Measurements from ENCODE around the gene CGB8. TPM values are rescaled to one million over a fixed set of nuclear protein-coding genes. Genes with fewer than 3 reads are reported as not detected.

Gene CGB8
- total and polyA plus RNA-seq, 2 of the 4 experiments (the other 2 are of a cell fraction) = 0.48 TPM; not detected in 1

DNA sequence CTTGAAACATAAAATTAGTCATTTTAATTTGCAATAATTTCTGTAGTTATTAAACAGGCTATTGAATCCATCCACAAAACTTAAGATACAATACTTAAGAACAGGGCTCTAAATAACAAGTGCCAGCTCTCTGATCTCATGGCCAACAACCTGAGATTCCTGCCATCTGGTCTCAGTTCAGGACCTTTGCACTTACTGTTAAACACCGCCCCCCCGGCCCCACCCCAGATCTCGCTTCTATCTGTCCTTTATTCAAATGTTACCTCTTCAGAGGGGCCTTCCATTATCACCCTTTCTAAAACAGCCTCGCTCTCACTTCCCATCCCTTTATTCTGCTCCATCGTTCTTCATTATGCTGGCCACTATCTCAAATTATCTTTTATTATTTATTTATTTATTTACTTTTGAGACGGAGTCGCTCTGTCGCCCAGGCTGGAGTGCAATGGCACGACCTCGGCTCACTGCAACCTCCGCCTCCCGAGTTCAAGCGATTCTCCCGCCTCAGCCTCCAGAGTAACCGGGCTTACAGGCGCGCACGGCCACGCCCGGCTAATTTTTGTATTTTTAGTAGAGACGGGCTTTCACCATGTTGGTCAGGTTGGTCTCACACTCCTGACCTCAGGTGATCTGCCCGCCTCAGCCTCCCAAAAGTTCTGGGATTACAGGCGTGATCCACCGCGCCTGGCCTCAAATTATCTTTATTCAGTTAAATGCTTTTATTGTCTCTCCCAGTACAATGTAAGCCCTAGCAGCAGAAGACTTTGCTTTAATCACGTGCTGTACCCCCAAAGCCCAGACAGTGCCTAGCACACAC is 35.5 kb upstream of the CGB8 start:
- BruUV-seq (replicated peaks) = no TSS peak
- peak overlapping the region; percentile 95 for H4K91ac ChIP-seq (ENCODE audit: insufficient read depth, low read depth, low read length)
- peak overlapping the region; percentile 95 for H3K14ac ChIP-seq (replicated peaks; ENCODE audit: low read depth, low read length)
- peak overlapping the region; percentile 64; the same call in 1 of the 2 replicates for H3K23ac ChIP-seq (ENCODE audit: low read depth, low read length)
- peak overlapping the region; percentile 67 for H2AK5ac ChIP-seq (ENCODE audit: low read depth, low read length)
- H2BK15ac ChIP-seq (ENCODE audit: low read depth, low read length) = 0 out of 3 replicates have a peak overlapping the region, but pooled peaks have one; percentile 1
- ATAC-seq (ENCODE audit: low read depth) (no peak), DNase-seq (no peak)
- H3K4ac ChIP-seq (ENCODE audit: low read depth, low read length) = peak overlapping the region; percentile 93
- WGBS, 2 experiments (ENCODE audit: extremely low coverage in 2 of 2, insufficient read length in 1 of 2) = 71 to 100% methylated on average over 1 to 16 of the region's 26 CpGs
- H2BK5ac ChIP-seq (ENCODE audit: low read depth, low read length, poor library complexity, severe bottlenecking) = peak overlapping the region; percentile 79
- H3K79me1 ChIP-seq (ENCODE audit: low read depth in 1 of 2, low read length in 2 of 2) = peaks cover 0 to 26% of the 10 kb centered on the region in 2 experiments; a peak in 2 of 4 replicates
- H3K27ac ChIP-seq (ENCODE audit: insufficient read depth, low read length) = peak overlapping the region; percentile 66
- intact Hi-C loops (cut with micrococcal nuclease) = no loop called here
- peak overlapping the region; percentile 69 for H3K4me3 ChIP-seq (ENCODE audit: insufficient read depth, low read depth, low read length)
- no peak overlapping the region for H2BK20ac ChIP-seq (ENCODE audit: low read depth, low read length)
- peak overlapping the region; percentile 51 for H3K56ac ChIP-seq (ENCODE audit: extremely low read depth, insufficient read depth, low read length)
- no peaks in the 10 kb centered on the region for H3K9me3 ChIP-seq (ENCODE audit: control insufficient read depth, insufficient read depth, low read length)
- H3K18ac ChIP-seq (ENCODE audit: low read depth, low read length) = peak overlapping the region; percentile 77
- peaks cover 15% of the 10 kb centered on the region for H3K36me3 ChIP-seq (ENCODE audit: control insufficient read depth, insufficient read depth, low read length)
- H2AFZ ChIP-seq (replicated peaks; ENCODE audit: low read length, poor library complexity) = peak overlapping the region; percentile 88
- H3K4me2 ChIP-seq (ENCODE audit: low read depth, low read length) = peak overlapping the region; percentile 83
- peak overlapping the region; percentile 92 for H2AK9ac ChIP-seq (replicated peaks; ENCODE audit: low read depth, low read length, poor library complexity)
- 0 out of 2 replicates have a peak, but pooled peaks cover 2% of the 10 kb centered on the region for H3K9me1 ChIP-seq (ENCODE audit: insufficient read depth, low read length)
- H2BK120ac ChIP-seq (ENCODE audit: low read depth, low read length) = peak overlapping the region; percentile 39; the same call in 1 of the 2 replicates
- dilution Hi-C loops (cut with HindIII; ENCODE audit: low sequenced_read_pairs, unreplicated experiment) = no loop called here
- ChIA-PET CTCF (no interaction called here), POLR2A (ENCODE audit: unreplicated experiment) (interaction anchor here (0.6 kb wide), 1 partner anchor 48 kb away, joined by 4 read pairs; no protein-coding TSS in a partner anchor)
- H3K9ac ChIP-seq (ENCODE audit: low read depth, low read length) = peak overlapping the region; percentile 79
- peak overlapping the region; percentile 82 to 99 for H4K8ac ChIP-seq (ENCODE audit: low read depth in 2 of 2, low read length in 2 of 2)
- in situ Hi-C loops (cut with MboI; ENCODE audit: low sequenced_read_pairs) = no loop called here
- H4K5ac ChIP-seq (ENCODE audit: low read depth, low read length) = peak overlapping the region; percentile 95
- peaks cover 6% of the 10 kb centered on the region for H3K4me1 ChIP-seq (ENCODE audit: control insufficient read depth, insufficient read depth, low read length)
- H3K27me3 ChIP-seq (ENCODE audit: control insufficient read depth, insufficient read depth, low read length) = no peaks in the 10 kb centered on the region
- H4K20me1 ChIP-seq (ENCODE audit: insufficient read depth, low read length) = peaks cover 36% of the 10 kb centered on the region
- no peak for TF ChIP-seq CEBPB (IDR thresholded peaks at IDR 0.05; ENCODE audit: low read depth, low read length)
- no peak for TF ChIP-seq POLR2A (IDR thresholded peaks at IDR 0.05; ENCODE audit: low read depth, low read length)
- no peak for TF ChIP-seq MXI1 (IDR thresholded peaks at IDR 0.05; ENCODE audit: borderline replicate concordance, low read depth, low read length)
- no peak for TF ChIP-seq RCOR1 (IDR thresholded peaks at IDR 0.05; ENCODE audit: insufficient replicate concordance, low read length)
- no peak for TF ChIP-seq ELK1 (IDR thresholded peaks at IDR 0.05; ENCODE audit: borderline replicate concordance, low read depth, low read length)
- TF ChIP-seq RFX5 (IDR thresholded peaks at IDR 0.05; ENCODE audit: low read depth, low read length) = no peak
- TF ChIP-seq MAFK (IDR thresholded peaks at IDR 0.05; ENCODE audit: low read depth, low read length) = no peak
- TF ChIP-seq CTCF (conservative IDR thresholded peaks at IDR 0.05; ENCODE audit: low read depth, low read length) = no peak
- no peak for TF ChIP-seq NFE2L2 (IDR thresholded peaks at IDR 0.05; ENCODE audit: low read depth, low read length)
- no peak for TF ChIP-seq MAZ (IDR thresholded peaks at IDR 0.05; ENCODE audit: borderline replicate concordance, low read depth, low read length)
- TF ChIP-seq BHLHE40 (IDR thresholded peaks at IDR 0.05; ENCODE audit: low read depth, low read length) = no peak
- TF ChIP-seq USF2 (IDR thresholded peaks at IDR 0.05; ENCODE audit: low read depth, low read length) = no peak
- no peak for TF ChIP-seq FOS (IDR thresholded peaks at IDR 0.05; ENCODE audit: low read depth, low read length)
- TF ChIP-seq CHD1 (IDR thresholded peaks at IDR 0.05; ENCODE audit: low read depth, low read length) = no peak

All from IMR-90 (cell line).